K562 (cell line): ENCODE results near the gene PAH. TPM values are rescaled to one million over a fixed set of nuclear protein-coding genes. Genes with fewer than 3 reads are reported as not detected.

Experiments
- ATAC-seq: fragments of 200-7000 bp; cut with Tn5 transposase; 3 replicates; pipeline ENCODE4 v1.9.1; 2020; ENCODE audit warnings: moderate library complexity
- BruUV-seq: library from RNA; stranded (reverse); fragments of 400-500 nt; replicated peaks from 2 replicates; lab custom pipeline; 2021; lab: Mats Ljungman, UMichigan
- CTCF ChIA-PET: fragments of 300-600 bp; formaldehyde crosslinking; extraction: SDS; loops from one replicate; lab custom pipeline; 2021; ENCODE audit warnings: low intra/inter-chr PET ratio; lab: Yijun Ruan, JAX
- POLR2A ChIA-PET: fragments of 300-600, 350-650 bp; sonication (Branson Sonifier 250); formaldehyde crosslinking; extraction: SDS; loops from one replicate; lab custom pipeline; 2021; ENCODE audit warnings: antibody characterized with exemption, inconsistent platforms; lab: Yijun Ruan, JAX
- DNase-seq, 4 experiments: peaks; one replicate each; pipeline versions ENCODE4 v3.0.0 to v3.0.0-alpha.2; 2011 to 2018; ENCODE audit warnings: low spot score in 3 of 4, mixed read lengths in 3 of 4; ENCODE audit errors: extremely low read depth in 1 of 4
- FAIRE-seq: peaks from 2 replicates; lab custom pipeline; 2011; peaks lifted over from hg19 to GRCh38; lab: Jason Lieb, UNC
- H2AFZ ChIP-seq: 2 replicates; pipeline ENCODE4 v1.6.0; 2011; ENCODE audit warnings: low read depth, low read length, control low read depth, inconsistent platforms
- H3K27ac ChIP-seq: fragments of 200-600 bp; 3 replicates; pipeline ENCODE4 v1.8.0; 2011; ENCODE audit warnings: low read depth, mild to moderate bottlenecking, control low read depth, inconsistent platforms, low read length, moderate library complexity, mixed read lengths; ENCODE audit errors: extremely low read depth
- H3K27me3 ChIP-seq, 2 experiments: fragments of 300-600 bp in 1 of 2; 2 replicates in 1 of 2; 3 replicates in 1 of 2; pipeline versions ENCODE4 v1.6.0 to v1.8.0; 2011; ENCODE audit warnings: inconsistent platforms in 2 of 2, low read length in 2 of 2, mild to moderate bottlenecking in 1 of 2, mixed read lengths in 1 of 2, moderate library complexity in 1 of 2; ENCODE audit not compliant: control insufficient read depth in 2 of 2, insufficient read depth in 2 of 2
- H3K36me3 ChIP-seq: fragments of 300-600 bp; 3 replicates; pipeline ENCODE4 v1.8.0; 2011; ENCODE audit warnings: mild to moderate bottlenecking, low read length, inconsistent platforms; ENCODE audit not compliant: control insufficient read depth, insufficient read depth
- H3K4me1 ChIP-seq, 2 experiments: fragments of 200-600 bp in 1 of 2; replicated peaks in 1 of 2; 2 replicates in 1 of 2; 3 replicates in 1 of 2; pipeline versions ENCODE4 v1.5.1 to v1.8.0; 2011; ENCODE audit warnings: inconsistent platforms in 2 of 2, low read length in 2 of 2, mild to moderate bottlenecking in 1 of 2, mixed read lengths in 1 of 2, moderate library complexity in 1 of 2; ENCODE audit not compliant: control insufficient read depth in 2 of 2, insufficient read depth in 2 of 2
- H3K4me2 ChIP-seq: 2 replicates; pipeline ENCODE4 v1.6.1; 2011; ENCODE audit warnings: low read length, control low read depth, inconsistent platforms, mixed read lengths; ENCODE audit not compliant: insufficient read depth
- H3K4me3 ChIP-seq: fragments of 200-600 bp; sonication (generic), shearing (Covaris generic); 2 replicates; pipeline ENCODE4 v1.5.1; 2016; ENCODE audit warnings: control low read depth, inconsistent platforms
- H3K79me2 ChIP-seq: fragments of 200-600 bp; 3 replicates; pipeline ENCODE4 v1.8.0; 2011; ENCODE audit warnings: low read length, inconsistent platforms; ENCODE audit not compliant: control insufficient read depth, insufficient read depth
- H3K9ac ChIP-seq, 2 experiments: 2 replicates each; pipeline versions ENCODE4 v1.6.0 to v1.6.1; 2011; ENCODE audit warnings: low read depth in 2 of 2, low read length in 2 of 2, control low read depth in 1 of 2, inconsistent platforms in 1 of 2, mild to moderate bottlenecking in 1 of 2, mixed read lengths in 1 of 2; ENCODE audit not compliant: insufficient read depth in 1 of 2
- H3K9me1 ChIP-seq: one replicate; pipeline ENCODE4 v1.6.0; 2011; ENCODE audit warnings: inconsistent platforms, mild to moderate bottlenecking, low read length, moderate library complexity; ENCODE audit not compliant: control insufficient read depth, insufficient read depth
- H3K9me3 ChIP-seq: replicated peaks from 2 replicates; pipeline ENCODE4 v1.5.1; 2011; ENCODE audit warnings: low read depth, low read length, inconsistent platforms; ENCODE audit not compliant: control insufficient read depth, insufficient read depth
- H4K20me1 ChIP-seq: replicated peaks from 2 replicates; pipeline ENCODE4 v1.6.1; 2011; ENCODE audit warnings: low read length, inconsistent platforms, mixed read lengths; ENCODE audit not compliant: control insufficient read depth, insufficient read depth
- BCLAF1 ChIP-seq, 2 experiments: fragments of 450-650 bp in 1 of 2; IDR thresholded peaks; 2 replicates each; pipeline ENCODE4 v1.6.1; 2011 to 2017; ENCODE audit warnings: low read depth in 2 of 2, antibody characterized with exemption in 1 of 2, borderline replicate concordance in 1 of 2, low read length in 1 of 2, mild to moderate bottlenecking in 1 of 2, mixed read lengths in 1 of 2; ENCODE audit not compliant: control insufficient read depth in 1 of 2
- DIDO1 ChIP-seq: fragments of 450-650 bp; IDR thresholded peaks from 2 replicates; pipeline ENCODE4 v1.6.1; 2016; ENCODE audit warnings: low read depth, missing biosample characterization, missing genetic modification characterization
- MTA2 ChIP-seq: fragments of 450-650 bp; IDR thresholded peaks from 2 replicates; pipeline ENCODE4 v1.6.1; 2016; ENCODE audit warnings: low read depth
- MYBL2 ChIP-seq, 2 experiments: fragments of 450-650 bp in 1 of 2; sonication (generic) in 1 of 2; formaldehyde crosslinking in 1 of 2; IDR thresholded peaks; 2 replicates each; pipeline versions ENCODE4 v1.6.1 to v1.8.1; 2017 to 2022; ENCODE audit warnings: borderline replicate concordance in 1 of 2, inconsistent platforms in 1 of 2, low read depth in 1 of 2, mild to moderate bottlenecking in 1 of 2, missing genetic modification reagents in 1 of 2, moderate library complexity in 1 of 2
- RBM34 ChIP-seq: fragments of 200-400 bp; formaldehyde crosslinking; IDR thresholded peaks from 2 replicates; pipeline ENCODE4 v1.6.1; 2018; ENCODE audit warnings: low read length, borderline replicate concordance; ENCODE audit not compliant: insufficient read depth
- SIN3B ChIP-seq: fragments of 450-650 bp; IDR thresholded peaks from 2 replicates; pipeline ENCODE4 v1.6.1; 2017; ENCODE audit warnings: low read depth, mild to moderate bottlenecking, moderate library complexity
- TGIF2 ChIP-seq: sonication (generic); formaldehyde crosslinking; IDR thresholded peaks from 2 replicates; pipeline ENCODE4 v1.8.1; 2022; ENCODE audit warnings: mild to moderate bottlenecking, missing genetic modification reagents, moderate library complexity
- ZNF224 ChIP-seq: sonication (generic); formaldehyde crosslinking; IDR thresholded peaks from 2 replicates; pipeline ENCODE4 v1.8.0; 2022; ENCODE audit warnings: mild to moderate bottlenecking, missing genetic modification reagents
- ZNF785 ChIP-seq: fragments of 250-450 bp; sonication (Bioruptor Pico); IDR thresholded peaks from 2 replicates; pipeline ENCODE4 v1.4.0; 2020; ENCODE audit warnings: mild to moderate bottlenecking
- WGBS: fragments of 100-300 bp; shearing (Covaris generic); methylation state at CpG from one replicate; pipeline ENCODE4 v1.1.6; 2016; ENCODE audit warnings: low coverage, mixed read lengths; ENCODE audit not compliant: insufficient coverage; ENCODE audit errors: missing lambda C conversion rate; 5-methylcytosine and 5-hydroxymethylcytosine counted together
- in situ Hi-C: fragments of 300-500 bp; cut with MboI; formaldehyde crosslinking; loops from 4 replicates; pipeline ENCODE4 v1.15.0; 2018; ENCODE audit warnings: inconsistent platforms, mixed read lengths
- intact Hi-C: fragments of 100-400 bp; cut with micrococcal nuclease; formaldehyde crosslinking; loops from 2 replicates; pipeline ENCODE4 v1.14.2; 2022
- polyA plus RNA-seq, 8 experiments: library from polyadenylated mRNA; depleted of rRNA in 4 of 8; stranded (reverse) in 5 of 8; unstranded in 3 of 8; fragments of >200 nt; fragmentation: Nextera tagmentation in 2 of 8; fragmentation: Illumina TruSeq in 1 of 8; extraction: Ambion mirVana in 2 of 8; extraction: Trizol in 1 of 8; gene quantifications; 2 replicates each; pipeline versions ENCODE4 v1.2.1 to v1.2.3, GENCODE V29; 2011 to 2014; ENCODE audit warnings: inconsistent platforms in 1 of 8, missing spikeins in 1 of 8
- total RNA-seq, 7 experiments: library from RNA; depleted of rRNA in 6 of 7; stranded (reverse); fragments of >200 nt in 6 of 7; fragmentation: Illumina TruSeq in 2 of 7; extraction: Trizol in 2 of 7; gene quantifications; 2 replicates each; pipeline versions ENCODE4 v1.2.1 to v1.2.3, GENCODE V29; 2011 to 2021; ENCODE audit warnings: low replicate concordance in 1 of 7
- TF ChIP-seq, protein P1 (sequence below): fragments of 450-650 bp; IDR thresholded peaks from 2 replicates; pipeline ENCODE4 v1.6.1; 2016; ENCODE audit warnings: mild to moderate bottlenecking

The PAH gene
- total and polyA plus RNA-seq, 9 of the 15 experiments (the other 6 are each of a cell fraction or from before 2014, with no cell fraction given): 0.13 to 0.75 (median 0.69) TPM; not detected in 6

DNA sequence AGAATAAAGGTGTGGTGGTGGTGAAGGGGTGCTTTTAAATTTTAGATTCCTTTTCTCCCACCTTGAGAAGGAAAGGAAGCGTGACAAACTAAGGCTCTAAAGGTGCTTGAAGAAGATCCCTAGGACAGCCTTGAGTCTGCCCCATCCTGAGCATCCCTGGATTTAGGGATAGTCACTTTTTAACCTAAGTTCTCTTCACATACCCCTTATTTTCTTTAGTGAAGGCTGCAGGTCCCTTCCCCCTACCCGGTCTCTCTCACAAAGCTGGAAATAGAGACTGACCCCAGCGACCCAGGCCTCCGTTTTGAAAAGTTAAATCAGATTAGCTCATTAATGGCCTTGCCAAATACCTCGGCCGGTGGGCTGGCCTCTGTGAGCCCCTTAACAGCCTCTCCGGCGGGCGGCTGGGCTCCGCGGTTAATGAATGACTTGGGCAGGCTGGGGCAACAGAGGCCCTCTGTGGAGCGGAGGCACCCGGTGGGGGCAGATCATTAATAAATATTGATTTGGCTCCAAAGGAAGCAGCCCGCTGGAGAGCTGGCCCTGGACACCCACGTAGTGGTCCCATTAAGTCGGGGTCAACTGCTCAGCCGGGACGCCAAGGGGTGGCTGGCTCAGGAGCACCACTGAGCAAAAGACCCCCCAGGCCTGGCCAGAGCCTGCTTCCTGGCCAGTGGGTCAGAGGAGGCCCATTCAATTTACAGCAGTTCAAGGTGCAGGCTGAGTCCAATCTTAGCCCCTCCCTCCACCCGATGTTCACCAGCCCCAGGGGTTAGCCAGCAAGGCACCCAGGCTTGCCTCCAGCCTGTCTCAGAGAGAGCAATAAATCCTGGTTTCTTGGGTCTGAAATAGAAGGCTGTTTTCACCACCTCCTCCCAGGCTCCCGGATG is 31.8 kb downstream of the PAH start:
- Histone ChIP-seq H3K9ac (no peak overlapping the region), H3K4me3 (no peak overlapping the region), H3K79me2 (no peaks in the 10 kb centered on the region), H2AFZ (no peak overlapping the region), H3K27me3 (no peaks in the 10 kb centered on the region), H3K4me1 (no peaks in the 10 kb centered on the region), H3K36me3 (no peaks in the 10 kb centered on the region), H3K4me2 (no peak overlapping the region), H4K20me1 (no peaks in the 10 kb centered on the region), H3K9me3 (no peaks in the 10 kb centered on the region), H3K27ac (no peak overlapping the region), H3K9me1 (no peaks in the 10 kb centered on the region)
- CTCF ChIA-PET: no interaction called here
- WGBS: 5% methylated on average over 20 of the region's 20 CpGs
- no TSS peak for BruUV-seq
- TF ChIP-seq MTA2 (no peak), ZNF785 (no peak), BCLAF1 (IDR thresholded peaks at IDR 0.05; ENCODE audit: borderline replicate concordance in 1 of 2, control insufficient read depth in 1 of 2, low read depth in 2 of 2, low read length in 1 of 2) (no peak), SIN3B (no peak), MYBL2 (IDR thresholded peaks at IDR 0.05; ENCODE audit: low read depth) (no peak), MYBL2 (CRISPR knock-in tag; IDR thresholded peaks at IDR 0.05; ENCODE audit: borderline replicate concordance) (no peak), TGIF2 (CRISPR knock-in tag) (no peak), ZNF224 (CRISPR knock-in tag) (no peak), DIDO1 (no peak), RBM34 (no peak)
- TF ChIP-seq, protein P1, sequence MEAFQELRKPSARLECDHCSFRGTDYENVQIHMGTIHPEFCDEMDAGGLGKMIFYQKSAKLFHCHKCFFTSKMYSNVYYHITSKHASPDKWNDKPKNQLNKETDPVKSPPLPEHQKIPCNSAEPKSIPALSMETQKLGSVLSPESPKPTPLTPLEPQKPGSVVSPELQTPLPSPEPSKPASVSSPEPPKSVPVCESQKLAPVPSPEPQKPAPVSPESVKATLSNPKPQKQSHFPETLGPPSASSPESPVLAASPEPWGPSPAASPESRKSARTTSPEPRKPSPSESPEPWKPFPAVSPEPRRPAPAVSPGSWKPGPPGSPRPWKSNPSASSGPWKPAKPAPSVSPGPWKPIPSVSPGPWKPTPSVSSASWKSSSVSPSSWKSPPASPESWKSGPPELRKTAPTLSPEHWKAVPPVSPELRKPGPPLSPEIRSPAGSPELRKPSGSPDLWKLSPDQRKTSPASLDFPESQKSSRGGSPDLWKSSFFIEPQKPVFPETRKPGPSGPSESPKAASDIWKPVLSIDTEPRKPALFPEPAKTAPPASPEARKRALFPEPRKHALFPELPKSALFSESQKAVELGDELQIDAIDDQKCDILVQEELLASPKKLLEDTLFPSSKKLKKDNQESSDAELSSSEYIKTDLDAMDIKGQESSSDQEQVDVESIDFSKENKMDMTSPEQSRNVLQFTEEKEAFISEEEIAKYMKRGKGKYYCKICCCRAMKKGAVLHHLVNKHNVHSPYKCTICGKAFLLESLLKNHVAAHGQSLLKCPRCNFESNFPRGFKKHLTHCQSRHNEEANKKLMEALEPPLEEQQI: no peak
- DNase-seq: no peak
- ATAC-seq: no peak
- intact Hi-C loops (no loop called here), in situ Hi-C loops (no loop called here)
- POLR2A ChIA-PET: no interaction called here
- no peak for FAIRE-seq
